H9 (cell line): ENCODE measurements around the gene EIF4E2. TPM values are rescaled to one million over a fixed set of nuclear protein-coding genes. Genes with fewer than 3 reads are reported as not detected.

Experiments
- DNase-seq: peaks from one replicate; pipeline ENCODE4 v3.0.0-alpha.2; 2017
- H2AFZ ChIP-seq: one replicate; pipeline ENCODE4 v1.6.1; 2013; ENCODE audit warnings: mild to moderate bottlenecking, low read length, control low read depth, moderate library complexity
- H2AK5ac ChIP-seq: 2 replicates; pipeline ENCODE4 v1.6.1; 2013; ENCODE audit warnings: low read length, control low read depth, mixed read lengths; ENCODE audit not compliant: insufficient read length
- H2BK120ac ChIP-seq: one replicate; pipeline ENCODE4 v1.6.1; 2013; ENCODE audit warnings: low read depth, mild to moderate bottlenecking, low read length, control low read depth, inconsistent platforms; ENCODE audit not compliant: poor library complexity, severe bottlenecking
- H2BK12ac ChIP-seq: 2 replicates; pipeline ENCODE4 v1.6.1; 2013; ENCODE audit warnings: low read length, control low read depth, mixed read lengths, low read depth; ENCODE audit not compliant: insufficient read length
- H2BK15ac ChIP-seq: 2 replicates; pipeline ENCODE4 v1.6.1; 2013; ENCODE audit warnings: low read depth, low read length, control low read depth
- H2BK20ac ChIP-seq: one replicate; pipeline ENCODE4 v1.6.1; 2013; ENCODE audit warnings: low read depth, mild to moderate bottlenecking, low read length, control low read depth, inconsistent platforms; ENCODE audit not compliant: poor library complexity, severe bottlenecking
- H2BK5ac ChIP-seq: 2 replicates; pipeline ENCODE4 v1.6.1; 2013; ENCODE audit warnings: low read length, control low read depth, mixed read lengths; ENCODE audit not compliant: insufficient read length
- H3K14ac ChIP-seq: 2 replicates; pipeline ENCODE4 v1.6.1; 2013; ENCODE audit warnings: low read length, control low read depth; ENCODE audit not compliant: insufficient read depth
- H3K18ac ChIP-seq: 2 replicates; pipeline ENCODE4 v1.6.1; 2013; ENCODE audit warnings: low read depth, mild to moderate bottlenecking, mixed read lengths, low read length, control low read depth; ENCODE audit not compliant: insufficient read length
- H3K23ac ChIP-seq: 2 replicates; pipeline ENCODE4 v1.6.1; 2013; ENCODE audit warnings: low read length, control low read depth, mixed read lengths, low read depth; ENCODE audit not compliant: insufficient read length
- H3K23me2 ChIP-seq: 2 replicates; pipeline ENCODE4 v1.6.1; 2013; ENCODE audit warnings: low read depth, mild to moderate bottlenecking, mixed read lengths, low read length, control low read depth; ENCODE audit not compliant: insufficient read length, poor library complexity, severe bottlenecking
- H3K27ac ChIP-seq: 2 replicates; pipeline ENCODE4 v1.5.1; 2013; ENCODE audit warnings: low read length, control low read depth, mixed read lengths, low read depth; ENCODE audit not compliant: insufficient read length
- H3K27me3 ChIP-seq: 2 replicates; pipeline ENCODE4 v1.6.1; 2013; ENCODE audit warnings: low read length, control low read depth, inconsistent platforms; ENCODE audit not compliant: insufficient read depth
- H3K4ac ChIP-seq: 2 replicates; pipeline ENCODE4 v1.6.1; 2013; ENCODE audit warnings: low read depth, mild to moderate bottlenecking, control low read depth, inconsistent platforms, low read length, moderate library complexity
- H3K4me1 ChIP-seq: 2 replicates; pipeline ENCODE4 v1.6.1; 2013; ENCODE audit warnings: low read length, control low read depth, inconsistent platforms; ENCODE audit not compliant: insufficient read depth
- H3K4me2 ChIP-seq: 2 replicates; pipeline ENCODE4 v1.6.1; 2013; ENCODE audit warnings: low read length, control low read depth, mixed read lengths; ENCODE audit not compliant: insufficient read length, insufficient read depth
- H3K56ac ChIP-seq: 2 replicates; pipeline ENCODE4 v1.6.1; 2013; ENCODE audit warnings: low read depth, mild to moderate bottlenecking, mixed read lengths, low read length, control low read depth; ENCODE audit not compliant: insufficient read length
- H3K79me1 ChIP-seq: 2 replicates; pipeline ENCODE4 v1.6.1; 2013; ENCODE audit warnings: low read depth, mild to moderate bottlenecking, moderate library complexity, low read length, control low read depth, inconsistent platforms; ENCODE audit not compliant: insufficient read depth, poor library complexity, severe bottlenecking
- H3K79me2 ChIP-seq: 2 replicates; pipeline ENCODE4 v1.6.1; 2013; ENCODE audit warnings: low read length, control low read depth, inconsistent platforms; ENCODE audit not compliant: insufficient read depth
- H3K9ac ChIP-seq: 2 replicates; pipeline ENCODE4 v1.6.1; 2013; ENCODE audit warnings: low read length, control low read depth, mixed read lengths; ENCODE audit not compliant: insufficient read length; ENCODE audit errors: extremely low read depth
- H3K9me3 ChIP-seq: one replicate; pipeline ENCODE4 v1.6.1; 2013; ENCODE audit warnings: low read depth, low read length, inconsistent platforms; ENCODE audit not compliant: control insufficient read depth
- H3T11ph ChIP-seq: one replicate; pipeline ENCODE4 v1.6.1; 2013; ENCODE audit warnings: mild to moderate bottlenecking, low read length, control low read depth, inconsistent platforms
- H4K20me1 ChIP-seq: one replicate; pipeline ENCODE4 v1.6.1; 2013; ENCODE audit not compliant: control insufficient read depth, insufficient read length, insufficient read depth
- H4K5ac ChIP-seq: 2 replicates; pipeline ENCODE4 v1.6.1; 2013; ENCODE audit warnings: low read depth, mild to moderate bottlenecking, mixed read lengths, low read length, control low read depth; ENCODE audit not compliant: insufficient read length
- H4K8ac ChIP-seq: replicated peaks from 2 replicates; pipeline ENCODE4 v1.6.1; 2013; ENCODE audit warnings: low read length, control low read depth, mixed read lengths, low read depth; ENCODE audit not compliant: insufficient read length
- H4K91ac ChIP-seq: 2 replicates; pipeline ENCODE4 v1.6.1; 2013; ENCODE audit warnings: low read depth, mild to moderate bottlenecking, moderate library complexity, mixed read lengths, low read length, control low read depth; ENCODE audit not compliant: insufficient read length
- H3K27ac Mint-ChIP-seq, 3 experiments: 2 replicates in 2 of 3; 3 replicates in 1 of 3; pipeline ENCODE4 v1.8.0; 2020 to 2021; ENCODE audit warnings: mixed read lengths in 3 of 3, mild to moderate bottlenecking in 1 of 3, moderate library complexity in 1 of 3
- H3K27me3 Mint-ChIP-seq: 2 replicates; pipeline ENCODE4 v1.8.0; 2021; ENCODE audit warnings: low read depth, mild to moderate bottlenecking, moderate library complexity, mixed read lengths
- H3K36me3 Mint-ChIP-seq, 3 experiments: 2 replicates in 2 of 3; 3 replicates in 1 of 3; pipeline ENCODE4 v1.8.0; 2020 to 2021; ENCODE audit warnings: low read depth in 3 of 3, mixed read lengths in 3 of 3; ENCODE audit not compliant: insufficient read depth in 1 of 3
- H3K4me1 Mint-ChIP-seq, 2 experiments: 2 replicates each; pipeline ENCODE4 v1.8.0; 2020; ENCODE audit warnings: mixed read lengths in 2 of 2
- H3K4me3 Mint-ChIP-seq, 2 experiments: 2 replicates in 1 of 2; 3 replicates in 1 of 2; pipeline ENCODE4 v1.8.0; 2020 to 2021; ENCODE audit warnings: mild to moderate bottlenecking in 2 of 2, mixed read lengths in 2 of 2, moderate library complexity in 1 of 2
- H3K9me3 Mint-ChIP-seq, 2 experiments: 2 replicates in 1 of 2; 3 replicates in 1 of 2; pipeline ENCODE4 v1.8.0; 2020; ENCODE audit warnings: mild to moderate bottlenecking in 2 of 2, mixed read lengths in 2 of 2, moderate library complexity in 1 of 2
- CTCF ChIP-seq: fragments of 200-600 bp; sonication (generic); conservative IDR thresholded peaks from 3 replicates; pipeline ENCODE4 v1.8.0; 2021; ENCODE audit warnings: antibody characterized with exemption, mild to moderate bottlenecking
- WGBS: extraction: QIAGEN DNeasy Blood & Tissue Kit; methylation state at CpG from one replicate; pipeline ENCODE4 v1.1.7; 2013; ENCODE audit warnings: missing lambda C conversion rate, low lambda C conversion rate, mixed read lengths; ENCODE audit not compliant: insufficient read length; ENCODE audit errors: extremely low coverage; 5-methylcytosine and 5-hydroxymethylcytosine counted together
- total RNA-seq: library from RNA; stranded (reverse); gene quantifications from 2 replicates; pipeline ENCODE4 v1.2.1, GENCODE V29; 2021

EIF4E2 gene
- total RNA-seq, 1 experiment from 2014 or later = 109 TPM

- Mint-ChIP-seq H3K4me3 (no peak overlapping the region), H3K9me3 (peaks cover 0 to 5% of the 10 kb centered on the region in 2 experiments; a peak in 2 of 5 replicates), H3K36me3 (no peaks in the 10 kb centered on the region), H3K27me3 (no peaks in the 10 kb centered on the region), H3K27ac (no peak overlapping the region), H3K4me1 (no peaks in the 10 kb centered on the region; a peak in 1 of 4 replicates)
- H3K9ac ChIP-seq = no peak overlapping the region
- no peaks in the 10 kb centered on the region for H3K79me2 ChIP-seq
- H2BK5ac ChIP-seq = no peak overlapping the region
- no peak overlapping the region for H3K18ac ChIP-seq
- H3K9me3 ChIP-seq = no peaks in the 10 kb centered on the region
- H3K23me2 ChIP-seq = no peaks in the 10 kb centered on the region
- no peak overlapping the region for H2AK5ac ChIP-seq
- no peak overlapping the region for H3K4ac ChIP-seq
- no peaks in the 10 kb centered on the region for H3K4me1 ChIP-seq
- H2BK12ac ChIP-seq = no peak overlapping the region
- H4K8ac ChIP-seq = no peak overlapping the region
- no peak overlapping the region for H2BK120ac ChIP-seq
- H3K23ac ChIP-seq = no peak overlapping the region
- no peak overlapping the region for H3T11ph ChIP-seq
- H3K56ac ChIP-seq = no peak overlapping the region
- no peak overlapping the region for H3K4me2 ChIP-seq
- no peak overlapping the region for H4K91ac ChIP-seq
- no peaks in the 10 kb centered on the region for H4K20me1 ChIP-seq
- no CpG with 5 or more reads among the region's 8 CpGs for WGBS
- no peaks in the 10 kb centered on the region for H3K27me3 ChIP-seq
- H2AFZ ChIP-seq = no peak overlapping the region
- H2BK20ac ChIP-seq = no peak overlapping the region
- TF ChIP-seq CTCF = no peak
- no peak overlapping the region for H2BK15ac ChIP-seq
- H3K14ac ChIP-seq = no peak overlapping the region
- DNase-seq = no peak
- no peak overlapping the region for H3K27ac ChIP-seq
- H3K79me1 ChIP-seq = no peaks in the 10 kb centered on the region
- H4K5ac ChIP-seq = no peak overlapping the region
Observed at GRCh38 chr2:232615339-232615738, 64.8 kb downstream of the EIF4E2 start.

Other genes with a start within 250 kb of the EIF4E2 start
- 0.15 and 0.20 TPM in 2 replicates for gene ALPP, start 171.9 kb upstream of the EIF4E2 start, total RNA-seq
- gene ALPG, start 143.8 kb upstream of the EIF4E2 start, total RNA-seq = 1.3 and 1.4 TPM in 2 replicates
- not detected in 2 replicates for gene ALPI, start 94.5 kb upstream of the EIF4E2 start, total RNA-seq
- gene ECEL1, start 62.9 kb upstream of the EIF4E2 start, total RNA-seq = 8.2 and 8.4 TPM in 2 replicates
- gene PRSS56, start 30.3 kb upstream of the EIF4E2 start, total RNA-seq = not detected in 2 replicates
- not detected in 2 replicates for gene CHRND, start 24.5 kb upstream of the EIF4E2 start, total RNA-seq
- not detected in 2 replicates for gene CHRNG, start 11.0 kb upstream of the EIF4E2 start, total RNA-seq
- 4.8 and 6.3 TPM in 2 replicates for gene TIGD1, start 132 bp upstream of the EIF4E2 start, total RNA-seq
- gene EFHD1, start 82.9 kb downstream of the EIF4E2 start, total RNA-seq = 2.7 and 2.8 TPM in 2 replicates
- gene GIGYF2, start 146.6 kb downstream of the EIF4E2 start, total RNA-seq = 49.4 and 55.3 TPM in 2 replicates
- gene KCNJ13, start 225.9 kb downstream of the EIF4E2 start, total RNA-seq = not detected in 2 replicates